Muscle of leg (tissue), 11 donors: ENCODE results near the gene EYS. TPM values are rescaled to one million over a fixed set of nuclear protein-coding genes. Genes with fewer than 3 reads are reported as not detected.
A peak's percentile ranks its signal among the peaks of the same experiment; 100 is the strongest.

Experiments used
- DNase-seq: peaks from one replicate; pipeline ENCODE4 v3.0.0; 2013
- H3K27ac ChIP-seq: one replicate; pipeline ENCODE4 v1.5.1; 2013; ENCODE audit warnings: mild to moderate bottlenecking, low read length, control low read depth
- H3K27me3 ChIP-seq: one replicate; pipeline ENCODE4 v1.6.1; 2013; ENCODE audit warnings: low read length; ENCODE audit not compliant: control insufficient read depth, insufficient read depth
- H3K36me3 ChIP-seq: one replicate; pipeline ENCODE4 v1.6.1; 2013; ENCODE audit warnings: low read length; ENCODE audit not compliant: control insufficient read depth, insufficient read depth
- H3K4me1 ChIP-seq: one replicate; pipeline ENCODE4 v1.6.1; 2013; ENCODE audit warnings: low read length; ENCODE audit not compliant: control insufficient read depth, insufficient read depth
- H3K4me3 ChIP-seq: one replicate; pipeline ENCODE4 v1.5.1; 2013; ENCODE audit warnings: low read length, control low read depth
- H3K9me3 ChIP-seq: replicated peaks from 2 replicates; pipeline ENCODE4 v1.6.1; 2013; ENCODE audit warnings: low read depth, low read length; ENCODE audit not compliant: control insufficient read depth
- WGBS: methylation state at CpG from one replicate; pipeline ENCODE4 v1.1.5; 2013; ENCODE audit warnings: missing lambda C conversion rate; ENCODE audit not compliant: insufficient coverage; 5-methylcytosine and 5-hydroxymethylcytosine counted together
- polyA plus RNA-seq, 8 donors: library from polyadenylated mRNA; unstranded; fragments of 120-200 nt; gene quantifications; one replicate each; pipeline versions ENCODE4 v1.2.1 to v1.2.3, GENCODE V29; 2013; ENCODE audit warnings: inconsistent platforms in 1 of 8, low replicate concordance in 1 of 8; ENCODE audit not compliant: insufficient read length in 8 of 8, insufficient read depth in 1 of 8
- total RNA-seq: library from RNA; stranded (reverse); fragments of 120-200 nt; gene quantifications from one replicate; pipeline ENCODE4 v1.2.4, GENCODE V29; 2013

EYS gene
- total and polyA plus RNA-seq, 9 donors: 0.24 to 1.1 (median 0.66) TPM

GRCh38 chr6:63821442-63821841 is 1885.6 kb downstream of the EYS start:
- no peak for DNase-seq
- Histone ChIP-seq H3K36me3 (no peaks in the 10 kb centered on the region), H3K9me3 (peaks cover 8% of the 10 kb centered on the region), H3K27me3 (no peaks in the 10 kb centered on the region), H3K4me1 (no peaks in the 10 kb centered on the region), H3K27ac (no peak overlapping the region), H3K4me3 (no peak overlapping the region)
- WGBS: 70% methylated on average over 1 of the region's 1 CpG

GRCh38 chr6:63819831-63820230 is 1887.2 kb downstream of the EYS start:
- Histone ChIP-seq H3K4me3 (no peak overlapping the region), H3K27ac (no peak overlapping the region), H3K27me3 (no peaks in the 10 kb centered on the region), H3K9me3 (peaks cover 2% of the 10 kb centered on the region), H3K4me1 (no peaks in the 10 kb centered on the region), H3K36me3 (no peaks in the 10 kb centered on the region)
- no peak for DNase-seq
- no CpG with 5 or more reads among the region's 1 CpG for WGBS

- WGBS: no CpG with 5 or more reads among the region's 4 CpGs
- DNase-seq: no peak
- Histone ChIP-seq H3K27me3 (no peaks in the 10 kb centered on the region), H3K4me3 (no peak overlapping the region), H3K4me1 (no peaks in the 10 kb centered on the region), H3K36me3 (no peaks in the 10 kb centered on the region), H3K9me3 (no peaks in the 10 kb centered on the region), H3K27ac (no peak overlapping the region)
Observed at GRCh38 chr6:63817492-63818050, 1889.5 kb downstream of the EYS start.

- Histone ChIP-seq H3K4me3 (no peak overlapping the region), H3K27ac (no peak overlapping the region), H3K27me3 (no peaks in the 10 kb centered on the region), H3K36me3 (no peaks in the 10 kb centered on the region), H3K4me1 (no peaks in the 10 kb centered on the region), H3K9me3 (no peaks in the 10 kb centered on the region)
- WGBS: 33% methylated on average over 1 of the region's 1 CpG
- DNase-seq: no peak
Observed at GRCh38 chr6:63816982-63817436, 1890.0 kb downstream of the EYS start.

- peak; percentile 12 for DNase-seq
- no peaks in the 10 kb centered on the region for H3K27me3 ChIP-seq
- no peaks in the 10 kb centered on the region for H3K9me3 ChIP-seq
- H3K36me3 ChIP-seq: no peaks in the 10 kb centered on the region
- no peak overlapping the region for H3K27ac ChIP-seq
- no peak overlapping the region for H3K4me3 ChIP-seq
- 40% methylated on average over 4 of the region's 5 CpGs for WGBS
- no peaks in the 10 kb centered on the region for H3K4me1 ChIP-seq
Observed at GRCh38 chr6:63816401-63816981, 1890.5 kb downstream of the EYS start.

GRCh38 chr6:63814459-63814858 is 1892.6 kb downstream of the EYS start:
- Histone ChIP-seq H3K4me3 (no peak overlapping the region), H3K4me1 (no peaks in the 10 kb centered on the region), H3K27me3 (no peaks in the 10 kb centered on the region), H3K36me3 (no peaks in the 10 kb centered on the region), H3K27ac (no peak overlapping the region), H3K9me3 (no peaks in the 10 kb centered on the region)
- DNase-seq: no peak
- no CpG with 5 or more reads among the region's 1 CpG for WGBS

- 67% methylated on average over 1 of the region's 5 CpGs for WGBS
- no peaks in the 10 kb centered on the region for H3K36me3 ChIP-seq
- H3K4me1 ChIP-seq: no peaks in the 10 kb centered on the region
- H3K9me3 ChIP-seq: no peaks in the 10 kb centered on the region
- H3K4me3 ChIP-seq: no peak overlapping the region
- peak; percentile 85 for DNase-seq
- no peaks in the 10 kb centered on the region for H3K27me3 ChIP-seq
- H3K27ac ChIP-seq: no peak overlapping the region
Observed at GRCh38 chr6:63813566-63814120, 1893.4 kb downstream of the EYS start.

GRCh38 chr6:63808576-63808975 is 1898.5 kb downstream of the EYS start:
- H3K9me3 ChIP-seq: no peaks in the 10 kb centered on the region
- no peaks in the 10 kb centered on the region for H3K4me1 ChIP-seq
- H3K27me3 ChIP-seq: no peaks in the 10 kb centered on the region
- no peak overlapping the region for H3K27ac ChIP-seq
- no peak overlapping the region for H3K4me3 ChIP-seq
- H3K36me3 ChIP-seq: no peaks in the 10 kb centered on the region
- no peak for DNase-seq
- WGBS: no CpG with 5 or more reads among the region's 2 CpGs

- H3K9me3 ChIP-seq: no peaks in the 10 kb centered on the region
- no CpG with 5 or more reads among the region's 2 CpGs for WGBS
- no peaks in the 10 kb centered on the region for H3K36me3 ChIP-seq
- no peak overlapping the region for H3K4me3 ChIP-seq
- H3K4me1 ChIP-seq: no peaks in the 10 kb centered on the region
- H3K27me3 ChIP-seq: no peaks in the 10 kb centered on the region
- no peak overlapping the region for H3K27ac ChIP-seq
- DNase-seq: no peak
Observed at GRCh38 chr6:63807056-63807455, 1900.0 kb downstream of the EYS start.

GRCh38 chr6:63806573-63806913 is 1900.5 kb downstream of the EYS start:
- no peak overlapping the region for H3K27ac ChIP-seq

More at GRCh38 chr6:63806573-63806913, 1900.5 kb downstream of the EYS start:
- H3K4me1 ChIP-seq: no peaks in the 10 kb centered on the region
- no peaks in the 10 kb centered on the region for H3K36me3 ChIP-seq
- no peak for DNase-seq
- no peak overlapping the region for H3K4me3 ChIP-seq
- WGBS: no CpG with 5 or more reads among the region's 2 CpGs
- no peaks in the 10 kb centered on the region for H3K9me3 ChIP-seq
- H3K27me3 ChIP-seq: no peaks in the 10 kb centered on the region
